Rectal smooth muscle tissue (tissue), 1 donor: ENCODE results near the gene PTPRS.
"Not testable (repeated sequence)": the region's sequence is repeated elsewhere in the genome, so short reads cannot be mapped to it uniquely, and the experiment has no call there.

ENCODE experiments used
- H3K27ac ChIP-seq: one replicate; pipeline ENCODE4 v1.7.0; 2013; ENCODE audit warnings: low read depth, low read length, inconsistent platforms
- H3K27me3 ChIP-seq: one replicate; pipeline ENCODE4 v1.7.0; 2013; ENCODE audit warnings: low read length; ENCODE audit not compliant: control insufficient read depth, insufficient read depth
- H3K36me3 ChIP-seq: one replicate; pipeline ENCODE4 v1.7.0; 2013; ENCODE audit warnings: low read length; ENCODE audit not compliant: control insufficient read depth, insufficient read depth
- H3K4me1 ChIP-seq: one replicate; pipeline ENCODE4 v1.7.0; 2013; ENCODE audit warnings: low read length; ENCODE audit not compliant: control insufficient read depth, insufficient read depth
- H3K4me3 ChIP-seq: one replicate; pipeline ENCODE4 v1.7.0; 2013; ENCODE audit warnings: low read length
- H3K9ac ChIP-seq: one replicate; pipeline ENCODE4 v1.7.0; 2013; ENCODE audit warnings: low read length

PTPRS gene

GRCh38 chr19:5364674-5365073 is 24.1 kb upstream of the PTPRS start:
- Histone ChIP-seq H3K36me3 (no peaks in the 10 kb centered on the region), H3K4me1 (no peaks in the 10 kb centered on the region)

GRCh38 chr19:5361839-5362238 is 21.2 kb upstream of the PTPRS start:
- H3K27ac ChIP-seq, H3K9ac ChIP-seq, H3K4me1 ChIP-seq, H3K36me3 ChIP-seq, H3K27me3 ChIP-seq, H3K4me3 ChIP-seq: not testable (repeated sequence)

More at GRCh38 chr19:5364674-5365073, 24.1 kb upstream of the PTPRS start:
- H3K4me3 ChIP-seq = no peak overlapping the region
- no peak overlapping the region for H3K9ac ChIP-seq
- peaks cover 6% of the 10 kb centered on the region for H3K27me3 ChIP-seq
- no peak overlapping the region for H3K27ac ChIP-seq

- Histone ChIP-seq H3K27ac (no peak overlapping the region), H3K27me3 (peaks cover 9% of the 10 kb centered on the region), H3K9ac (no peak overlapping the region), H3K4me1 (no peaks in the 10 kb centered on the region), H3K4me3 (no peak overlapping the region), H3K36me3 (no peaks in the 10 kb centered on the region)
Measured at GRCh38 chr19:5361407-5361806, 20.8 kb upstream of the PTPRS start.

GRCh38 chr19:5360003-5360780 is 19.6 kb upstream of the PTPRS start:
- Histone ChIP-seq H3K27ac (no peak overlapping the region), H3K9ac (no peak overlapping the region), H3K4me1 (no peaks in the 10 kb centered on the region), H3K27me3 (peaks cover 12% of the 10 kb centered on the region), H3K36me3 (no peaks in the 10 kb centered on the region), H3K4me3 (no peak overlapping the region)

- Histone ChIP-seq H3K9ac (no peak overlapping the region), H3K27ac (no peak overlapping the region), H3K4me1 (no peaks in the 10 kb centered on the region), H3K36me3 (no peaks in the 10 kb centered on the region), H3K27me3 (peaks cover 12% of the 10 kb centered on the region), H3K4me3 (no peak overlapping the region)
Measured at GRCh38 chr19:5358173-5358800, 17.7 kb upstream of the PTPRS start.

- H3K36me3 ChIP-seq = no peaks in the 10 kb centered on the region
- peaks cover 12% of the 10 kb centered on the region for H3K27me3 ChIP-seq
Measured at GRCh38 chr19:5357584-5357983, 17.0 kb upstream of the PTPRS start.

GRCh38 chr19:5356918-5357317 is 16.3 kb upstream of the PTPRS start:
- Histone ChIP-seq H3K27me3 (peaks cover 12% of the 10 kb centered on the region), H3K36me3 (no peaks in the 10 kb centered on the region), H3K4me3 (no peak overlapping the region), H3K27ac (no peak overlapping the region), H3K4me1 (no peaks in the 10 kb centered on the region), H3K9ac (no peak overlapping the region)

More at GRCh38 chr19:5357584-5357983, 17.0 kb upstream of the PTPRS start:
- Histone ChIP-seq H3K9ac (no peak overlapping the region), H3K4me3 (no peak overlapping the region), H3K4me1 (no peaks in the 10 kb centered on the region), H3K27ac (no peak overlapping the region)

GRCh38 chr19:5356428-5356827 is 15.8 kb upstream of the PTPRS start:
- Histone ChIP-seq H3K9ac (no peak overlapping the region), H3K36me3 (no peaks in the 10 kb centered on the region), H3K4me3 (no peak overlapping the region), H3K4me1 (no peaks in the 10 kb centered on the region), H3K27ac (no peak overlapping the region), H3K27me3 (peaks cover 12% of the 10 kb centered on the region)

GRCh38 chr19:5355693-5356092 is 15.1 kb upstream of the PTPRS start:
- Histone ChIP-seq H3K27me3 (peaks cover 12% of the 10 kb centered on the region), H3K9ac (no peak overlapping the region), H3K36me3 (no peaks in the 10 kb centered on the region), H3K4me1 (no peaks in the 10 kb centered on the region), H3K4me3 (no peak overlapping the region), H3K27ac (no peak overlapping the region)

GRCh38 chr19:5355076-5355475 is 14.5 kb upstream of the PTPRS start:
- Histone ChIP-seq H3K4me3 (no peak overlapping the region), H3K27ac (no peak overlapping the region), H3K4me1 (no peaks in the 10 kb centered on the region), H3K36me3 (no peaks in the 10 kb centered on the region), H3K9ac (no peak overlapping the region), H3K27me3 (peaks cover 6% of the 10 kb centered on the region)

- Histone ChIP-seq H3K4me1 (no peaks in the 10 kb centered on the region), H3K4me3 (no peak overlapping the region), H3K27ac (no peak overlapping the region), H3K27me3 (peaks cover 6% of the 10 kb centered on the region), H3K36me3 (no peaks in the 10 kb centered on the region), H3K9ac (no peak overlapping the region)
Measured at GRCh38 chr19:5354403-5354802, 13.8 kb upstream of the PTPRS start.

- no peak overlapping the region for H3K9ac ChIP-seq
- no peaks in the 10 kb centered on the region for H3K36me3 ChIP-seq
- no peak overlapping the region for H3K4me3 ChIP-seq
- H3K27ac ChIP-seq = no peak overlapping the region
- no peaks in the 10 kb centered on the region for H3K4me1 ChIP-seq
- peaks cover 4% of the 10 kb centered on the region for H3K27me3 ChIP-seq
Measured at GRCh38 chr19:5352229-5352763, 11.7 kb upstream of the PTPRS start.
